GM18517 (cell line): ENCODE results near the gene COPG1.

Source experiments
- ATAC-seq: cut with Tn5 transposase; IDR thresholded peaks from one replicate; pipeline ENCODE4 v1.9.1; 2021; ENCODE audit warnings: mild to moderate bottlenecking, moderate library complexity; ENCODE audit not compliant: unreplicated experiment

COPG1 gene

DNA sequence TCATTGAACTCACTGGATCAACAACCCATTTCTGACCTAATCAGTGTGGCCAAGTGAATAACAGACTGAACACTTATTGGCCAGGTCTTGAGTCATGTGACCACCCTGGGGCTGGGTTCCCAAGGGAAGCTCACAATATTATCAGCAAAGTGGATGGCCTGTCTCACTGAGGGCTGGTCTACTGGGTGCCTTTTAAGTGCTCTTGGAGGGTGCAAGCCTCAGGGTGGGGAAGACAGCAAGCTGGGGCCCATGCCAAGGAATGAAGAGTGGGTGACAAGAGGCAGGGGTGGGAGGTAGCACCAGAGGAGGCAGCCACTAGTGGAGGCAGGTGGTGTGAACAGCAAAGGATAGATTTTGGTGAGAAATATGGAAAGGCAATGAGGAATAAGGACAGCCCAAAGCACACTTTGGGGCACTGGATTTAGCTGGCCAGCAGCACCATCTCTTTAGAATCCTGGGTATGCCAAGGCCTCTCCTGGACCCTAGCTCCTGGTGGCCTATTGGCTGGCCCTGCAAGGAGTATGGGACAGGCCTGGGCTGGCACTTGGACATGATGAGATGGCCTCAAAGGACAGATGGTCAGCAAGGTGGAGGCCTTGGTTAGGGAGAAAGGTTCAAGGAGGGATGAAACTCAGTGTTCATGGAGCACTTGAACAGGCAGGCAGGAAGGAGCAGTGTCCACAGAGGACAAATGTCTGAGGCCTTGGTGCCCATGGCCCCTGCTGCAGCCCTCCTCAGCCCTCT lies 63.4 kb downstream of the COPG1 start:
- ATAC-seq, result no peak

DNA sequence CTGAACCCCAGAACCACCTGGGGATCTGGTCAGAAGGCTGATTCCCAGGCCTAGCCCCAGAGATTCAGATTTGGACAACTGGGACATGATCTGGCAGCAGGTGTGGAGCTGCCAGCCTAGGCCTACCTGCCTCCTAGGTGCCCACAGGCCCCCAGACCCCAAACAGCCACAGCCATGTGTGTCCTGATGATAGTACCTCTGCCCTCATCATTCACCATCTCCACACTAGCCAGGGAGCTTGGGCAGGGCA lies 63.9 kb downstream of the COPG1 start:
- ATAC-seq, result no peak

DNA sequence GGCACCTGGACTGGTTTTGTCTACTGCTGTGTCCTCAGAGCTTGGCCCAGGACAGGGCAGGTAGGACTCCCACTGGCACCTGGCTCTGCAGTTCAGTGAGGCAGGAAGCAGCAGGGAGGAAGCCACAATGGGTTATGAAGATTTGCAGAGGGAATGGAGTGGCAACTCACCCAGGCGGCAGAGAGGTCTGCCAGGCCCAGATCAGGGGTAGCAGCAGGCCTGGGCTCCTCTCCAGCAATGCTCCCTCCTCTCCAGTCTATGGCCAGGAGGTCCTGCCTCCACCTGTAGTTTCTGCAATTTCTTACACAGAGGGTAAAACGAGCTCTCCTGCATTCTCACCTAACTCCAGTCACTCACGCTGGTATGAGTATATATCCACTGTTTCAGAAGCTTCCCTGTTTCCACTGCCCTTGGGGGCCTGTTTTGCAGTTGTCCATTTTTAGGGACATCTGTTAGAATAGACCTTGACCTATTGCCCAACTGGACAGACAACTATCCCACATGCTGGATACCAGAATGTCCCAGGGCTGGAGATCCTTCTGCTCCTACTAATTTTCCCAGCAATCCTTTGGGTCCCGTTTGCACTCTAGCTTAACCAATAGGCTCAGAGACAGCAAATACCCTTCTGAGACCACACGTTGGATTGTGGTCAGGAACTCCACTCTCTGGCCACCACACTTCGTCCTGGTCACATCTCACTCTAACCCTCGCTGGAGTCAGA lies 64.4 kb downstream of the COPG1 start:
- no peak for ATAC-seq

DNA sequence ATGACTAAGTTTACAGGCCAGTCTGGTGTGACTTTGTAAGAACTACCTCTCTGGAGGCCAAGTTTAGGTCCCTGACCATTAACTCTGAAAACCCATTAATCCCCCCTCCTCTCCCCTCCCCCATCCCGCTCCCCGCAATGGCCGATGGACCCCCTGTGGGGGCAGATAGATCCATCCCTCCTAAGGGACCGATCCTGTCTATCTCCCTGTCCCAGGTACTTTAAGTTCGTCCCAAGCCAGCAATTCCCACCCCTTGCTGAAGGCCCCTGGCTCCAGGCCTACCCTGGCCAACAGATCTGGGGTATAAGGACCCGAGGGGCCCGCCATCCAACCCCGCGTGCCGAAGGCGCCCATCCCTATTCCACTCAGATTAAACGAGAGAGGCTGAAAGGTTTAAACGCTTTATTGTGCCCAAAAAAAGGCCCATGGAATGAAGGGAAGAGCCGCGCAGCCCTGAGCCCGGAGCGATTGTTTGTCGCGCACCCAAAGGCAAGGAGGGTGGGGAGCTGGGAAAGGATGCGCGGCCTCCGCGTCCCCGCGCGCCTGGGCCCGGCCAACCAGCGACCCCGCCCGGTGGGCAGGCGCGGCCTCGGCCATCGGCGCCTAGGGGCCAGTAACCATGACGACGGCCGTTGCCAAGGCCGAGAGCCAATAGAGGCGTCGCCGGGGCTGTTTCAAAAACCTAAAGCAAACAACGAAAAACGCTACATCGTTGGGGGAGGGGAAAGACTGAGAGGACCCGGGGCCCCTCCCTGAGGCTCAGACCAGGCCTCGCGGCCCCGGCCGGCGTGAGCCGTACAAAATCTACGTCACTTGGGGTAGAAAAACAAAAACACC lies 65.2 kb downstream of the COPG1 start:
- no peak for ATAC-seq

DNA sequence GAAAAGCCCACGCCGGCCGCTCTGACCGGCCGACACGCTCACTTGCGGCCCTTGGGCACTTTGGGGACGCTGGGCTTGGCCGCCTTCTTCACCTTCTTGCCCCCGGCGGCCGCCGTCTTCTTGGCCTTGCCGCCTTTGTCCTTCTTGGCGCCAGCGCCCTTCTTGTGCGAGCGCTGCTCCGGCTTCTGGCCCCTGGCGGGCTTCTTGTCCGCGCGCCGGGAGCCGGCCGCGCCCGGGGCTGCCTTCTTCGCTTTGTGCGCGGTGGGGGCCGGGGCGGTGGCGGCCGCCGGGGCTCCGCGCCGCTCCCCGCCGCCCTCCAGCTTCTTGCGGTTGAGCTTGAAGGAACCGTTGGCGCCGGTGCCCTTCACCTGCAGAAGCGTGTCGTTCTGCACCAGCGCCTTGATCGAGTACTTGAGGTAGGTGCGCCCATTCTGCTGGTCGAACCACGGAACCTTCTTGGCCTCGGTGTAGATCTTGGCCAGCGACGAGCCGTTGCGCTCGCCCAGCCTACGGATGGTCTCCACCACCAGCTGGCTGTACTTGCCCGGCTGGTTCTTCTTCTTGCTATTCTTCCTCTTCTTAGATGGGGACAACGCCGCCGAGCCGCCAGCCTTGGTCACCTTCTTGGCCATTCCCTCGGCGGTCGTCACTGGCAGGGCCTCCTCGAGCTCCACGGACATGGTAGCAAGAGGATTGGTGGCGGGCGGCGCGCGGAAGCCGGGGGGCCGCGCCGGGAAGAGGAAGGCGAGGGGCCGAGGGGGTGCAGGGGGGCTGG lies 66.0 kb downstream of the COPG1 start:
- no peak for ATAC-seq

DNA sequence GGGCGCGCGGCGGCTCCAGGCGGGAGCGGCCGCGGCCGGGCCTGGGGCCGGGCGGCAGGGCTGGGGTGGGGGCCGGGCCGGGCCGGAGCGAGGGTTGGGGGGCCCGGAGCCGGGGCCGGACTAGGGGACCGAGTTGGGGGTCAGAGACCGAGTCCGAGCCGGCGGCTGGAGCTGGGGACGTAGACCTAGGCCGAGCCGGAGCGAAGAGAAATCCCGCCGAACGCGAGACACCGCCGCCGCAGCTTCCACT lies 66.5 kb downstream of the COPG1 start:
- ATAC-seq, result no peak

DNA sequence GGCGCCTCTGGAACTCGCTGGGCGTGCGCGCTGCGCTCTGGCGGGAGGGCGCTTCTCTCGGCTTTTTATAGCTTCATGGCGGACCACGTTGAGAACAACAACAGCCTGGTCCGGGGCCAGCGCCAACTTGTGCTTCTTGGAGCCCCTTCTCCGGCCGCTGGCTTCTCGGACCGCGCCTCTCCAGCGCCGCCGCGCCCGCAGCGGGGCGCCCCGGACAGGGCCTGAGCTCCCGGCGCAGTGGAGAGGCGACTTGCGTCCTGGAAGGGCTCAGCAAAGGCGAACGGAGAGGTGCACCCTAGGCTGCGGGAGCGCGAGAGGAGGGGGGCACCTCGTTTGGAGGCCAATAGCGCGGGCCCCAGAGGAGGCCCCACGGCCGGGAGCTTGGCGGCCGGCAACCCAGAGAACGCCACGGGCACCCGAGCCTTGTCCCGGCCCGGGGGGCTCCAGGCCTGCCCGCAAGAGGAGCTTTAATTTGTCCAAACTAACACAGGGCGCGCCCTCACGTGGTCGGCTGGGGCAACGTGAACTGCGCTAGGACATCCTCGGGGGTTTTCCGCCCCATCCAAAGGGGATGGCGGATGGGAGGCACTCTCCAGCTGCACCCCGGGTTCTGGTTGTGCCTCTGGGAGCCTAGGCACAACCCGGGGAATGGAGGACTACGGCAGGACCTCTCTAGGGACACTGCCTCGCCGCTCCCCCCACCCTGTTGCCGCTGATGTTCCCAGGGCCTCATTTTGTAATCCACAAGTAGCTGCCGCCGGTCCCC lies 67.0 kb downstream of the COPG1 start:
- ATAC-seq, result no peak

DNA sequence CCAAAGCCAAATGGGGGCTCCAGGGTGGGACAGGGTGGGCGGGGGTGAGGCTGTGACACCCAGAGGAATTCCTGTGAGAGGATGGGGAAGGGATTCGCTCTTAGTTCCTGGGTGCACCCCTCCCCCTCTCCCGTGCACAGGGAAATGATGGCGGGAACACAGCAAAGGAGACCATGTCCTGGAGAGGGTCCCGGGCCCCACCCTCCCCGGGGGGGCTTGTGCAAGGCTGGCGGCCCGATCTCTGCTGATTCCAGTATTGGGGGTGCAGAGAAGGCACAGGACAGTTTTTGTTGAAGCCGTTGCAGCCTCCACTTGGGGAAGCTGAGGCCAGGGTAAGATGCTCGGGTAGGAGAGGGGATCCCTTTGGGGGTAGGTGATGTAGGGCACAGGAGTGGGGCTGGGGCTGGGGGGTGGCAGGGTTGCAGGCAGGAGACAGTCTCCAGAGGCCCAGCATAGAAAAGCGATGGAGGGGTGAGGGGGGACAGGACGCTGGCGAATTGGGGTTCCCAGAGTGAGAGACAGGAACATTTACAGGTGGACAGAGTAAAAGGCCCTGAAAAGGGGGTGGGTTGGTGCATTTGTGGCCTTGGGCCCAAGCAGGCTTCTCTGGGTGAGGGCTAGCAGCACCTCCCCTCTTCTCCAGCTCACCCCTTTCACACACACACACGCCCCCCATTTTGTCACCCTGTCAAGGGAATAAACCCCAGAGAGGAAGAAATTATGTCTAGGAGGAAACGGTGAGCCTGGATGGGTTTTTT lies 67.8 kb downstream of the COPG1 start:
- ATAC-seq, result no peak

DNA sequence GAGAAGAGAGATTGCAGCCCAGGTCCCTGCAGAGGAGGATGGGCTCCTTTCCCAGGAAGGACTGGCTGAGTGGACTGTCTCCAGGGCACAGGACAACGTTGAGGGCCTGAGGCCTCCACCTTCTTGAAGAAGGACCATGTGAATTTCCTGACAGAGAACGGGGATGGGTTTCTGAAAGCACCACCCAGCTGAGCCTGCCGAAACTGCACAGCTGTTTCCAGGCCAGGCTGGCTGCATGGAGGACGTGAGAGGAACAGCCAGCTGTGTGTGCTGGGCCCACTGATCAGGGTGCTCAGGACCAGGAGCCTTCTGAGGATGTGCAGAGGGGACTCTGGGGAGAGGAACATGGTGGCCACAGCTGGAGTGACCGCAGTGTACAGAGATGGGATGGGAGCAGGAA lies 68.4 kb downstream of the COPG1 start:
- no peak for ATAC-seq

DNA sequence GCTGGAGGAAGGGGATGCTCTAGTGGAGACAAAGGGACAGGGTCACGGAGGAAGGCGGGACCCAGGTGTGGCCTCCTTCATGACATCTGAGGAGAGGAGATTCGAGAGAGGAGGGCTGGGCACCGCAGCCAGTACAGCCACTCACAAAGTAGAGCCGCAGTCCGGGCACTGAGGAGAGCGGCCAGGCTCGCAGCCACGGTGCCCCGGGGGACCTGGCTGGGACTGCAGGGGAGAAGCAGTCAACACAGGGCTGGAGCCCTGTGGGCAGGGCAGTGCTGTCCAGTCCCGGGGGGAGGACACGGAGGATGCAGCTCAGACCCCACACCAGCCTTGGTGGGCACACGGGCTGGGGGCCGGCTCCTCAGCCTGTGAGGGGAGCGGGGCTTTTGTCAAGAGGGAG lies 69.5 kb downstream of the COPG1 start:
- no peak for ATAC-seq

DNA sequence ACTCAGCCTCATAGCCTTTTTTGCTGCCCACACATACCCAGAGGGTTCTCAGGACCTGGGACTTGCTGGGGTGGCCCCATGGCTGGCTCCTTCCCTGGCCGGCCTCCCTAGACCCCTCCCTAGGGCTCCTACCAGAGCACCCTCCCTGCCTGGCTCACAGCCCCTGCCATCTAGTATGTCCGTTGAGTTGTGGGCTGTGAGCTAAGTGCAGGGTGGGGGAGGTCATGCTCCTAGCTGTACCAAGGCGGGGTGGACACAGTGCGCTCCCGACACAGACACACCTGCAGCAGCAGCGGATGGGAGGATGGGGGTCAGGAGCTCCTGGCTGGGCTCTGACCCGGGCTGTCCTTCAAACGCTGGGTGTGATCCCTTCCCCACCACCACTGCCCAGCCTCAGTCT lies 70.9 kb downstream of the COPG1 start:
- no peak for ATAC-seq

DNA sequence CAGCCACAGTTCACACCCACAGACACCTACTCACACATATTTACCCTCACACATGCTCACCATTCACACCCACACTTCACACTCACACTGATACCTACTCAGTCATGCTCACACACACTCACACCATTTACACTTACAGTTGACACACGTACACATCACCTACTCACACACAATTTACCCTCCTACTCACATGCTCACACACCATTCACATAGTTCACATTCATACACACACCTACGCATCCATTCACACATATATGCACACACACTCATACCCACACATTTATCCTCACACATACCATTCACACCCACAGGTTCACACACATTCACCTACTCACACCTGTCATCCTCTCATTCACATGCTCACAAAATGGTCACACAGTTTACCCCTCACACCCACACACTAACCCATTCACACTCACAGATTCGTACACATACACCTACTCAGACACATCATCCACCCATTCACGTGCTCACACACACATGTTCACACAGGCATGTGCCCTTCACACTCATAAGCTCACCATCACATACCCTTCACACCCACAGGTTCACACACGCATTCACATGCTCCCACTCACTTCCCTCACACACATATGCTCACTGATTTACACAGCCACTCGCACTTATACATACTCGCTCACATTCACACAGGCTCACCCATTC lies 71.5 kb downstream of the COPG1 start:
- ATAC-seq, result no peak

DNA sequence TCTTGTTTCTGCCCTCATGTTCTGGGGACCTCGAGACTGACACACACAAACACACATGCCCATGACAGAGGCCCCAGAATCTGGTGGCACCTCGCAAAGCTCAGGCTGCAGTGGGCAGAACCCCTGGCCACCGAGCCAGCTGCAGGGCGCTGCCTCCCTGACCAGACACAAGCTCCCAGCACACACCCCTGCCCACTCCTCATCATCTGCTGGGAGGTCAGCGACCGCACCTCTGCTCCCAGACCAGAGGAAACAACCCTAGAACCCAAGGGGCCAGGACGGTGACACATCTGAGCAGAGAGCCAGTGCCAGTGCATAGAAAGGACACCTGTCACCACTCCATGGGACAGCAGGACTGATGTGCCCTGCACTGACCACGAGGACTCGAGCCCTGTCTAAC lies 72.5 kb downstream of the COPG1 start:
- no peak for ATAC-seq

DNA sequence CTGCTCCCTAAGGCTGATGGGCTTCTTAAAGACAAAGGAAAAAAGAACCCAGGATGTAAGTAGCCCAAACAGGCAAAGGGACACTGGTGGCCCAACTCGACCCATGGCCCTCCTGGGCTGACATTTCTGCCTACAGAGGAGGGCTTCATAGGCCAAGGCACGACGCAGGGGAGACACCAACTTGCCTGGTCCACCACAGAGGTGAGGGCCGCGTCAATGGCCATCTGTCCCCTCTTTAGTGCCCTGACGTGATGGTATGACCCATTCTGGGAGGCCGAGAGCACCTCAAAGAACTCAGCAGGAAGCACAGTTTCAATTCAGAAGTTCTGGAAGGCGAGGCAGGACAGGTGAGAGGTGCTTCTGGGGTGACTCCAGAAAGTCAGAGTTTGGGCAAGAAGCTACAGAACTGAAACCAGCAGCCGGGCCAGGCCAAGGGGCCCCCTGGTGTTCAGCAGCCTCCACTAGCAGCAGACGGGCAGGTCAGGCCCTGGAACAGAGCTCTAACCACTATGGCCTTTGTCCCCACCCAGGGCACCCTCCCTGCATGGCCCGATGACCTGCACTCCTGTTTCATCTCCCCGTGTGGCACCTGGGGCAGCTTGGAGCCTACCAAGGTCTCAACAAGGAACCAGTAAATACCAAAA lies 74.4 kb downstream of the COPG1 start:
- ATAC-seq, result no peak

DNA sequence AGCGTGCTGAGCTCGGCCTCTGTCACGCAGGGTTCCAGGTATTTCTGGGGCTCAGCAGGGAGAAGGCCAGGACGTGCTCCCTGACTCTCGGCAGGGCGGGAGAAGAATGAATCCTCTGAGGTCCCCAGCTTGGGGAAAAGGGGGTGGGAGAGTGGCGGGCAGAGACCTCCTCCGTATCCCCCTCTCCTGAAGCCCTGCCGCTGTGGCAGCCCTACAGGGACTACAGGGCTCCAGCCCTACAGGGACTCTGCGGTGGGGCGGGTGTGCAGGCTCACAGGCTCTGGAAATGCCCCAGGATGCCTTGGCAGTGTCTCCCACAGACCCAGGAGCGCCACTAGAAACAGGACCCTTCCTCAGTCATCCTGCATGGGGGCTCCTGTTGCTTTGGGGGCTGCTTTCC lies 75.4 kb downstream of the COPG1 start:
- ATAC-seq, result no peak

DNA sequence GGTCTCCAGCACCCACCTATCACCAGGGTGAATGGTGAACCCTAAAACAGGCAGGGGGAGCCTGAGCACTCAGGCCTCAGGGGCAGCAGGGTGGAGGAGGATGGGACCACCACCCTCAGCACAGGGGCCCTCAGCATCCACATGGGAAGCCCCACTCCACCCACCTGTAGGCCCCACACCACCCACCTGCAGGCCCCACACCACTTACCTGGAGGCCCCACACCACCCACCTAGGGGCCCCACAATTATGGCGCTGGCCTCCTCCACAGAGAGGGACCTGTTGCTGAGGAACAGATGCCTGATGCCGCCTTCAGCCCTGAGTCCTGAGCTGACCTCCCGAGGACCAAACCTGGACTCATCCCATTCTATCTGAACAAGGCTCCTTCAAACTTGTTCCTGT lies 76.0 kb downstream of the COPG1 start:
- no peak for ATAC-seq

DNA sequence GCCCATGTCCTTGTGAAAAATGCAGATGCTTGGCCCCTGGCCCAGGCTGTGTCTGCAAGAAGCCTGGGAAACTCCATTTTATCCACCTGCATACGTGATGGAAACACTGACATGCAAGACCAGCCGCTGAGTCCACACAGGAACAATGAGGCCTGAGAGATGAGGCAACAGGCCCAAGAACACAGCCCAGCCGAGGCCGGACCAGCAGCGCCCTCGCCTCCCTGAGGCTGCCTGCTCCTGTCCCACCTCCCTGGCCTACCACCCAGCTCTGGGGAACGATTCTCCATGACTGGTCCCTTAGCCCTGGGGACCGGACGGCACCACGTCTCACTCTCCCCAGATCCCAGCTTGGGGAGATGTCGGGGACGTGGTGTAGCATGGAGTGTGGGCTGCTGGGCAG lies 76.7 kb downstream of the COPG1 start:
- ATAC-seq, result no peak

DNA sequence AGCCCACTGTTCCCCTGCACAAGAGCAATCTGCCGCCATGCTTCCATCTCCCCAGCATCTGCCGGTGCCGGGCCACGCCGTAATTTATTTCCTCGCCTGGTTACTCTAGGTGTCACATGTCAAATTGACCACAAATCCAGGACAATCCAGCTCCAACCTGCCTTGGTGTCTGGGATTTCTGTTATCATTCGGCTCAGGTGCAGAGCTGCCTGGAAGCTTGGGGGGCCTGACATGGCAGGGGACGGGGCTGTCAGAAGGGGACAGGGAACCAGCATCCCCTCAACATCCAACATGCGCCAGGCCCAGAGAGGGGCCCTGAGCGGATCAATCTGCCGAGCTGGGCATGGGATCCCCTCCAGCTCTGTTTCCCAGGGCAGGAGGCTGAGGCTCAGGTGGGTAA lies 77.2 kb downstream of the COPG1 start:
- no peak for ATAC-seq
